ENCODE data around the gene TRIP12.

TRIP12 gene

DNA sequence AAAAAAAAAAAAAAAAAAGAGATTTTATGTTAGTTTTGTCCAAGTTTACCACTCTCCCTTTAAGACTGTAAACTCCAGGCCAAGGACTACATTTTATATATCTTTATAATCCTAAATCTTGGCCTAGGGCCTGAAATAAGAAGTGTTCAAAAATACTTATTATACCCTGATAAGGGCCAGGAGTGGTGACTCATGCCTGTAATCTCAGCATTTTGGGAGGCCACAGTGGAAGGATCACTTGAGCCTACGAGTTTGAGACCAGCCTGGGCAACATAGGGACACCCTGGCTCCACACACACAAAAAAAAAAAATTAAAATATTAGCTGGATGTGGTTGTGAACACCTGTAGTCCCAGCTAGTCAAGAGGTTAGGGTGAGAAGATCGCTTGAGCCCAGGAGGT, 12.7 kb downstream of the TRIP12 start:
- TF ChIP-seq GABPA (IDR thresholded peaks at IDR 0.05; ENCODE audit: low read depth): no peak
- no peak for TF ChIP-seq REST (IDR thresholded peaks at IDR 0.05; ENCODE audit: insufficient replicate concordance, low read depth)
- TF ChIP-seq, protein P1, sequence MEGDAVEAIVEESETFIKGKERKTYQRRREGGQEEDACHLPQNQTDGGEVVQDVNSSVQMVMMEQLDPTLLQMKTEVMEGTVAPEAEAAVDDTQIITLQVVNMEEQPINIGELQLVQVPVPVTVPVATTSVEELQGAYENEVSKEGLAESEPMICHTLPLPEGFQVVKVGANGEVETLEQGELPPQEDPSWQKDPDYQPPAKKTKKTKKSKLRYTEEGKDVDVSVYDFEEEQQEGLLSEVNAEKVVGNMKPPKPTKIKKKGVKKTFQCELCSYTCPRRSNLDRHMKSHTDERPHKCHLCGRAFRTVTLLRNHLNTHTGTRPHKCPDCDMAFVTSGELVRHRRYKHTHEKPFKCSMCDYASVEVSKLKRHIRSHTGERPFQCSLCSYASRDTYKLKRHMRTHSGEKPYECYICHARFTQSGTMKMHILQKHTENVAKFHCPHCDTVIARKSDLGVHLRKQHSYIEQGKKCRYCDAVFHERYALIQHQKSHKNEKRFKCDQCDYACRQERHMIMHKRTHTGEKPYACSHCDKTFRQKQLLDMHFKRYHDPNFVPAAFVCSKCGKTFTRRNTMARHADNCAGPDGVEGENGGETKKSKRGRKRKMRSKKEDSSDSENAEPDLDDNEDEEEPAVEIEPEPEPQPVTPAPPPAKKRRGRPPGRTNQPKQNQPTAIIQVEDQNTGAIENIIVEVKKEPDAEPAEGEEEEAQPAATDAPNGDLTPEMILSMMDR (IDR thresholded peaks at IDR 0.05; ENCODE audit: insufficient read depth, low read length): no peak
- no peak for TF ChIP-seq SPI1 (IDR thresholded peaks at IDR 0.05; ENCODE audit: borderline replicate concordance, low read depth)
- TF ChIP-seq POLR2AphosphoS5 (IDR thresholded peaks at IDR 0.05; ENCODE audit: low read depth): no peak
- no peak for DNase-seq (ENCODE audit: low read depth in 1 of 2, low spot score in 1 of 2)

DNA sequence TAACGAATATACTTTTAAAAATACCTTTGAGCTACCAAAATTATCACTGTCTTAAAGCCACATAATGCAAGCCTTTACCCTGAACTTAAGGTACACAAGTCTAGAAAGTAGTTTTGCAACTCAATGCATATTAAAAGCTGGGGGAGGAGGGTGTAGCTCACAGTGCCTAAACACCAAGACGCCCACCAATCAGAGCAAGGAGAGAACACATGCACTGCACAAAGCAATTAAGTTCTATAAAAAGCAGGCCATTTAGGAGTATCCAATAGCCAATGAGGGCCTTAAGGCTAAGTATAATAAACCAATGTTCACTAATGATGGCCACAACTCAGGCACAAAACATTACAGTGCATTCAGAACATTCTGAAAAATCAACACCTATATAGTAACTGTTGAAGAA, 16.2 kb downstream of the TRIP12 start:
- Histone ChIP-seq H3K4me3 (replicated peaks; ENCODE audit: insufficient read depth, low read length) (no peak overlapping the region), H3K27me3 (ENCODE audit: insufficient read depth, poor library complexity, severe bottlenecking) (no peaks in the 10 kb centered on the region), H3K27ac (replicated peaks) (no peak overlapping the region)
- DNase-seq (ENCODE audit: low read depth in 1 of 2, low spot score in 1 of 2): no peak
- TF ChIP-seq, protein P1 (IDR thresholded peaks at IDR 0.05; ENCODE audit: insufficient read depth, low read length): no peak
- no peak for TF ChIP-seq REST (IDR thresholded peaks at IDR 0.05; ENCODE audit: insufficient replicate concordance, low read depth)
- no peak for TF ChIP-seq POLR2AphosphoS5 (IDR thresholded peaks at IDR 0.05; ENCODE audit: low read depth)
- TF ChIP-seq GABPA (IDR thresholded peaks at IDR 0.05; ENCODE audit: low read depth): no peak
- TF ChIP-seq SPI1 (IDR thresholded peaks at IDR 0.05; ENCODE audit: borderline replicate concordance, low read depth): no peak

More for the DNA sequence above, 12.7 kb downstream of the TRIP12 start:
- no peak overlapping the region for H3K4me3 ChIP-seq (replicated peaks; ENCODE audit: insufficient read depth, low read length)
- H3K27ac ChIP-seq (replicated peaks): no peak overlapping the region
- no peaks in the 10 kb centered on the region for H3K27me3 ChIP-seq (ENCODE audit: insufficient read depth, poor library complexity, severe bottlenecking)

GRCh38 chr2:229903037-229903436, 18.8 kb downstream of the TRIP12 start:
- Histone ChIP-seq H3K4me3 (replicated peaks; ENCODE audit: insufficient read depth, low read length) (no peak overlapping the region), H3K27me3 (ENCODE audit: insufficient read depth, poor library complexity, severe bottlenecking) (no peaks in the 10 kb centered on the region), H3K27ac (replicated peaks) (no peak overlapping the region)
- no peak for DNase-seq (ENCODE audit: low read depth in 1 of 2, low spot score in 1 of 2)
- TF ChIP-seq POLR2AphosphoS5 (IDR thresholded peaks at IDR 0.05; ENCODE audit: low read depth) (no peak), GABPA (IDR thresholded peaks at IDR 0.05; ENCODE audit: low read depth) (no peak), REST (IDR thresholded peaks at IDR 0.05; ENCODE audit: insufficient replicate concordance, low read depth) (no peak), SPI1 (IDR thresholded peaks at IDR 0.05; ENCODE audit: borderline replicate concordance, low read depth) (no peak)
- TF ChIP-seq, protein P1 (IDR thresholded peaks at IDR 0.05; ENCODE audit: insufficient read depth, low read length): no peak
